Activated CD8-positive, alpha-beta memory T cell treated with anti-CD3 and anti-CD28 coated beads for 36 hours (primary cell): ENCODE data around the gene MR1. TPM values are rescaled to one million over a fixed set of nuclear protein-coding genes. Genes with fewer than 3 reads are reported as not detected.

Source experiments
- CTCF ChIA-PET: fragments of 350-600 bp; sonication (Branson Sonifier 250); formaldehyde crosslinking; loops from one replicate; lab custom pipeline; 2021; ENCODE audit warnings: antibody characterized with exemption; lab: Charles Lee
- POLR2A ChIA-PET: fragments of 350-600 bp; sonication (Branson Sonifier 250); formaldehyde crosslinking; loops from one replicate; lab custom pipeline; 2021; ENCODE audit warnings: antibody characterized with exemption; lab: Charles Lee
- total RNA-seq, 2 experiments: library from RNA; stranded (reverse); gene quantifications; one replicate each; pipeline ENCODE4 v1.2.3, GENCODE V29; 2021

Gene MR1
- total RNA-seq, 2 experiments from 2014 or later: 13.3 to 14.5 TPM

DNA sequence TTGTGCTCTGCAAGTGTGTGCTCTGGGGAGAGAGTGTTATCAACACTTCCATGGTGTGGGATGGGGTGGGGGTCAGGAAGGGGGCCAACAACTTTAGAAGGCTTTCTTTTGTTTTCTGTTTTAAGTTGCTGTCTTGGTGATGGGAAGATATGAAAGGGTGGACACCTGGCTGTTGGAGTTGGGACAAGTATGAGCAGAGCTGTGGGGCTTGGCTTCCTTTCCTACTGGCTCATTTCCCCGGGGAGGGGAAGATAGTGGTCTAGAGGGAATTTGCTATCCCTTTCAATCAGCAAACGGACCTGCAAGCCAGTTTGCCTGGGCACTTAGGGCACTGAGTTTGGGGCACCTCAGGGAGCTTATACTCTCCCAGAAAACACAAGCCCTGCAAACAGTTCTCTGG lies 73.9 kb downstream of the MR1 start:
- CTCF ChIA-PET: interaction anchor here (1.5 kb wide), 1 partner anchor 28 kb away, joined by 4 read pairs; no protein-coding TSS in a partner anchor
- POLR2A ChIA-PET: no interaction called here

- ChIA-PET CTCF (interaction anchor here (1.5 to 1.7 kb wide), 2 partner anchors 27 to 34 kb away, joined by 4 read pairs; no protein-coding TSS in a partner anchor), POLR2A (no interaction called here)
Measured at GRCh38 chr1:181108304-181108867, 74.6 kb downstream of the MR1 start.

DNA sequence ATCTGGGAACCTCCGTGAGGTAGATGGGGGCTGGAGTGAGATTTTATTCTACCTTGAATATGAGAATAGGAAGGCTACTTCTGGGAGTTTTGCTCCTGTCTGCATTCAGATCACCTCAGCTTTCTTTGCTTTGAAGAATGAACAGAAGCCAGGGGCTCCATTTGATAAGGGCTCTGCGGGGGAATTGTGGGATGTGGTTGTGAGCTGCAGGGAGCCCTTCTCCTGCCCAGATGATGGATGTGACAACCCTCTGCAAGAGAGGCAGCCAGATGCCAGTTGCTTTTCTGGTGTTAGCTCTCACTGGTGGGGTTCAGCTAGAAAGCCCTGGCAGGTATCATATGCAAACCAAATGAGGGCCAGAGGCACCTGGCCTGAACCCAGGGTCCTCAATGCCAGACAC lies 76.2 kb downstream of the MR1 start:
- CTCF ChIA-PET: interaction anchor here (1.7 kb wide), 1 partner anchor 32 kb away, joined by 4 read pairs; no protein-coding TSS in a partner anchor
- POLR2A ChIA-PET: no interaction called here

Other genes starting within 250 kb of the MR1 start
- under 1 TPM; 0.11 to 0.38 TPM for gene KIAA1614, start 121.1 kb upstream of the MR1 start, total RNA-seq
- 10 to 100 TPM; 22.6 to 23.1 TPM for gene STX6, start 11.1 kb upstream of the MR1 start, total RNA-seq
- gene IER5, start 54.7 kb downstream of the MR1 start, total RNA-seq: 10 to 100 TPM; 45.2 to 45.9 TPM